ENCODE measurements around the gene LYRM9. TPM values are rescaled to one million over a fixed set of nuclear protein-coding genes. Genes with fewer than 3 reads are reported as not detected.
"Not testable (repeated sequence)": the region's sequence is repeated elsewhere in the genome, so short reads cannot be mapped to it uniquely, and the experiment has no call there.

The LYRM9 gene
- total RNA-seq, 4 donors from 2014 or later, result 5.0 to 21.6 (median 16.7) TPM

DNA sequence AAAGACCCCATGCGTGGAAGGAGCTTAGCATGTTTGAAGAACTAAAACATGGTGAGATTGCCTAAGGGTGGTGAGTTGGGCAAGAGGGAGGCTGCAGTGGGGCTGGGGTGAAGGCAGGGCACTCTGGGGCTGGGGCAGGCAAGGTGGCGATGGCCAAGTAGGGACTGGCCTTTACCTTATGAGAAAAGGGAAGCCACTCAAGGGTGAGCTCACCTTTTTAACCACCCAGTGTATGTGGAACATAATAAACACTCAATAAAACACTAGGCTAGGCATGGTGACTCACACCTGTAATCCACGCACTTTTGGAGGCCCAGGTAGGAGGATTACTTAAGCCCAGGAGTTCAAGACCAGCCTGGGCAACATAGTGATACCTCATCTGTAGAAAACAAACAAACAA is 37.7 kb downstream of the LYRM9 start:
- Histone ChIP-seq H3K4me1 (no peaks in the 10 kb centered on the region), H3K4me3 (no peak overlapping the region), H3K36me3 (no peaks in the 10 kb centered on the region), H3K27ac (replicated peaks in 1 of 4) (no peak overlapping the region), H3K27me3 (no peaks in the 10 kb centered on the region), H3K9me3 (no peaks in the 10 kb centered on the region)
- DNase-seq (ENCODE audit: extremely low spot score), result no peak
- WGBS, result 95% methylated on average over 3 of the region's 3 CpGs
- intact Hi-C loops (cut with DNase I), result no loop called here
- no peak for TF ChIP-seq EP300 (IDR thresholded peaks at IDR 0.05)
- no peak for TF ChIP-seq POLR2A (IDR thresholded peaks at IDR 0.05; ENCODE audit: low read depth)
- TF ChIP-seq POLR2AphosphoS5 (IDR thresholded peaks at IDR 0.05), result no peak
- TF ChIP-seq, protein P1, sequence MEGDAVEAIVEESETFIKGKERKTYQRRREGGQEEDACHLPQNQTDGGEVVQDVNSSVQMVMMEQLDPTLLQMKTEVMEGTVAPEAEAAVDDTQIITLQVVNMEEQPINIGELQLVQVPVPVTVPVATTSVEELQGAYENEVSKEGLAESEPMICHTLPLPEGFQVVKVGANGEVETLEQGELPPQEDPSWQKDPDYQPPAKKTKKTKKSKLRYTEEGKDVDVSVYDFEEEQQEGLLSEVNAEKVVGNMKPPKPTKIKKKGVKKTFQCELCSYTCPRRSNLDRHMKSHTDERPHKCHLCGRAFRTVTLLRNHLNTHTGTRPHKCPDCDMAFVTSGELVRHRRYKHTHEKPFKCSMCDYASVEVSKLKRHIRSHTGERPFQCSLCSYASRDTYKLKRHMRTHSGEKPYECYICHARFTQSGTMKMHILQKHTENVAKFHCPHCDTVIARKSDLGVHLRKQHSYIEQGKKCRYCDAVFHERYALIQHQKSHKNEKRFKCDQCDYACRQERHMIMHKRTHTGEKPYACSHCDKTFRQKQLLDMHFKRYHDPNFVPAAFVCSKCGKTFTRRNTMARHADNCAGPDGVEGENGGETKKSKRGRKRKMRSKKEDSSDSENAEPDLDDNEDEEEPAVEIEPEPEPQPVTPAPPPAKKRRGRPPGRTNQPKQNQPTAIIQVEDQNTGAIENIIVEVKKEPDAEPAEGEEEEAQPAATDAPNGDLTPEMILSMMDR (IDR thresholded peaks at IDR 0.05), result no peak

DNA sequence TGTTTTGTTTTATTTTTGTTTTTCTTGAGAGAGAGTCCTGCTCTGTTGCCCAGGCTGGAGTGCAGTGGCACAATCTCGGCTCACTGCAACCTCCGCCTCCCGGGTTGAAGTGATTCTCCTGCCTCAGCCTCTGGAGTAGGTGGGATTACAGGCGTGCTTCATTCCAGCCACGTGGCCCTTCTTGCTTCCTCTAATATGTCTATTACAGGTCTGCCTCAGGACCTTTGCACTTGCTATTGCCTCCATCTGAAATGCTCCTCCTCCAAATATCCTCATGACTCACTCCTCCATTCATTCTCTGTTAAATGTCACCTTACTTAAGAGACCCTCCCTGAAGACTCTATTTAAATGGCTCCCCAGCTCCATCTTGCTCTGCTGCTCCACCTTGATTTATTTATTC is 39.0 kb downstream of the LYRM9 start:
- no peak for DNase-seq (ENCODE audit: extremely low spot score)
- Histone ChIP-seq H3K27me3 (no peaks in the 10 kb centered on the region), H3K4me3 (no peak overlapping the region), H3K36me3 (no peaks in the 10 kb centered on the region), H3K9me3 (no peaks in the 10 kb centered on the region), H3K4me1 (no peaks in the 10 kb centered on the region), H3K27ac (replicated peaks in 1 of 4) (no peak overlapping the region)
- intact Hi-C loops (cut with DNase I), result no loop called here
- 86% methylated on average over 5 of the region's 5 CpGs for WGBS
- TF ChIP-seq POLR2AphosphoS5 (IDR thresholded peaks at IDR 0.05) (no peak), POLR2A (IDR thresholded peaks at IDR 0.05; ENCODE audit: low read depth) (no peak), EP300 (IDR thresholded peaks at IDR 0.05) (no peak)
- TF ChIP-seq, protein P1 (IDR thresholded peaks at IDR 0.05), result no peak

DNA sequence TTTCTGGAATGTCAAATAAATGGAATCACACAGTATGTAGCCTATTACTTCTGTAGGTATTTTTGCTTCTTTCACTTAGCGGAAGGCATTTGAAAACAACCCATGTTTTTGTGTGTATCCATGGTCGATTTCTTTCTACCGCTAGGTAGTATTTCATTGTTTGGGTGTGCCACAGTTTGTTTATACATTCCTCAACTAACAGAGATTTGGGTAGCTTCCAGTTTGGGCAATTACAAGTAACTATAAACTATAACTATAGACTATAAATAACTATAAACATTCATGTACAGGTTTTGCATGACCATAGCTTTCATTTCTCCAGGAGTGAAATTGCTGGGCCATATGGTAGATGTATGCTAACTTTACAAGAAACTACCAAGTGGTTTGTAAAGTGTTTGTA is 40.1 kb downstream of the LYRM9 start:
- no peak for TF ChIP-seq POLR2A (IDR thresholded peaks at IDR 0.05; ENCODE audit: low read depth)
- no peak for TF ChIP-seq POLR2AphosphoS5 (IDR thresholded peaks at IDR 0.05)
- no peak for TF ChIP-seq EP300 (IDR thresholded peaks at IDR 0.05)
- TF ChIP-seq, protein P1 (IDR thresholded peaks at IDR 0.05), result no peak
- intact Hi-C loops (cut with DNase I), result no loop called here

DNA sequence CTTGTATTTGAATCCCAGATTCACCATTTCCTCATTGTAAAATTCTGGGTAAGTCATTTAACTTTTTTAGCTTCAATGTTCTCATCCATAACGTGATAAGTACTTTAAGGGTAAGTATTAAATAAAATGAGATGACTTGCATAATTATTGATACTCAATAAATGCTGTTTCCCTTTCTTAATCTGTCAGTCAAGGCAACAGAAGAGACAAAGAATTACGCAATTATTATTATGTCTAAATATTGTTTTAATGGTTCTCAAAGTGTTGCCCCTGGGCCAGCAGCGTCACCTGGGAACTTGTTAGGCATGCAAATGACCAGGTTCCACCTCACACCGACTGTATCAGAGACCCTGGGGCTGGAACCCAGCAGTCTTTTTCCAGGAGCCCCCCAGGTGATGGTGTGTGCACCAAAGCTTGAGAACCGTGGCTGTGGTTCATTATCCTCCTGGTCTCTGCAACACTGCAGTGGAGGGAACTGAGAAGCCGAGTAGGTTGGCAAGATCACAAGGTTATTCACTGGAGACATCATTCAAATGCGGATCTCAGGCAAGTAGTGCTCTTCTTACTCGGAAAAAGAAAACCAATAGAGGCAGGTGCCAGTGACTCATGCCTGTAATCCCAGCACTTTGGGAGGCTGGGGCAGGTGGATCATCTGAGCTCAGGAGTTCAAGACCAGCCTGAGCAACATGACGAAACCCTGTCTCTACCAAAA is 43.5 kb downstream of the LYRM9 start:
- no peaks in the 10 kb centered on the region for H3K9me3 ChIP-seq
- intact Hi-C loops (cut with DNase I), result no loop called here
- H3K4me1 ChIP-seq, result no peaks in the 10 kb centered on the region
- 82% methylated on average over 9 of the region's 9 CpGs for WGBS
- no peak for DNase-seq (ENCODE audit: extremely low spot score)
- TF ChIP-seq POLR2A (IDR thresholded peaks at IDR 0.05; ENCODE audit: low read depth) (no peak), POLR2AphosphoS5 (IDR thresholded peaks at IDR 0.05) (no peak), EP300 (IDR thresholded peaks at IDR 0.05) (no peak)
- TF ChIP-seq, protein P1 (IDR thresholded peaks at IDR 0.05), result no peak
- H3K27ac ChIP-seq (replicated peaks in 1 of 4), result no peak overlapping the region
- H3K27me3 ChIP-seq, result no peaks in the 10 kb centered on the region
- no peaks in the 10 kb centered on the region for H3K36me3 ChIP-seq
- H3K4me3 ChIP-seq, result no peak overlapping the region

More for the DNA sequence above, 40.1 kb downstream of the LYRM9 start:
- H3K27me3 ChIP-seq, result no peaks in the 10 kb centered on the region
- 78% methylated on average over 3 of the region's 3 CpGs for WGBS
- no peaks in the 10 kb centered on the region for H3K36me3 ChIP-seq
- DNase-seq (ENCODE audit: extremely low spot score), result no peak
- H3K9me3 ChIP-seq, result no peaks in the 10 kb centered on the region
- no peaks in the 10 kb centered on the region for H3K4me1 ChIP-seq
- no peak overlapping the region for H3K27ac ChIP-seq (replicated peaks in 1 of 4)
- no peak overlapping the region for H3K4me3 ChIP-seq

DNA sequence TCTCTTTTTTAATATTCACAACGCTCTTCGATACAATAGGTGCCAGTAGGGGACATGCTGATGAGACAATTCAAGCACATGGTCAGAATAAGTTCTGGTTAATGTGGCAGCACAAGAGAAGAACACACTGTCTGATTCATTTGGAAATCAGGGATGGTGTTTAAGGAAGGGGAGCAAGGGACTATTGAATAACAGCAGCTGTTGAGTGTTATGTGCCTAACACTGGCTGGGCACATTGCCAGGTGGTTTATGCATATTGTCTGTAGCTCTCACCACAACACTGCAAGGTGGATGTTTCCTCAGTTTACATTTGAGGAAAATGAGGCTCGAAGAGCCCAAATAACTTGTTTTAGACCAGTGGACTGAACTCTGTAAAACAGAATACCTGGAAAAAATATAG is 44.2 kb downstream of the LYRM9 start:
- 85% methylated on average over 3 of the region's 3 CpGs for WGBS
- no peak overlapping the region for H3K4me3 ChIP-seq
- TF ChIP-seq POLR2AphosphoS5 (IDR thresholded peaks at IDR 0.05) (no peak), POLR2A (IDR thresholded peaks at IDR 0.05; ENCODE audit: low read depth) (no peak), EP300 (IDR thresholded peaks at IDR 0.05) (no peak)
- TF ChIP-seq, protein P1 (IDR thresholded peaks at IDR 0.05), result no peak
- intact Hi-C loops (cut with DNase I), result no loop called here
- no peaks in the 10 kb centered on the region for H3K4me1 ChIP-seq
- no peak overlapping the region for H3K27ac ChIP-seq (replicated peaks in 1 of 4)
- no peak for DNase-seq (ENCODE audit: extremely low spot score)
- no peaks in the 10 kb centered on the region for H3K36me3 ChIP-seq
- no peaks in the 10 kb centered on the region for H3K27me3 ChIP-seq
- H3K9me3 ChIP-seq, result no peaks in the 10 kb centered on the region

DNA sequence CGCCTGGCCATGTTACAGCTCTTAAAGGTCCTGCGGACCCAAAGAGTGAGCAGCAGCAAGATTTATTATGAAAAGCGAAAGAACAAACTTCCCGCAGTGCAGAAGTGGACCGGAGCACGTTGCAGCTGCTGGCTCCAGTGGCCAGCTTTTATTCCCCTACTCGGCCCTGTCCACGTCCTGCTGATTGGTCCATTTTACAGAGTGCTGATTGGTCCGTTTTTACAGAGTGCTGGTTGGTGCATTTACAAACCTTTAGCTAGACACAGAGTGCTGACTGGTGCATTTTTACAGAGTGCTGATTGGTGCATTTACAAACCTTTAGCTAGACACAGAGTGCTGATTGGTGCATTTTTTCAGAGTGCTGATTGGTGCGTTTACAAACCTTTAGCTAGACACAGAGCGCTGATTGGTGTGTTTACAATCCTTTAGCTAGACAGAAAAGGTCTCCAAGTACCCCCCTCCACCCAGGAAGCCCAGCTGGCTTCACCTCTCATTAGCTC is 46.3 kb downstream of the LYRM9 start:
- H3K27ac ChIP-seq (replicated peaks in 1 of 4); DNase-seq (ENCODE audit: extremely low spot score); H3K4me3 ChIP-seq; H3K27me3 ChIP-seq; H3K9me3 ChIP-seq; intact Hi-C loops (cut with DNase I); H3K4me1 ChIP-seq; H3K36me3 ChIP-seq: not testable (repeated sequence)
- 93% methylated on average over 3 of the region's 11 CpGs for WGBS
